ENCODE data around the gene HIC2. TPM values are rescaled to one million over a fixed set of nuclear protein-coding genes. Genes with fewer than 3 reads are reported as not detected.
"Not testable (repeated sequence)": the region's sequence is repeated elsewhere in the genome, so short reads cannot be mapped to it uniquely, and the experiment has no call there.

The HIC2 gene
- total RNA-seq, 4 donors from 2014 or later, result 4.7 to 7.7 (median 6.5) TPM

- H3K27me3 ChIP-seq; H3K9me3 ChIP-seq; H3K27ac ChIP-seq; H3K4me1 ChIP-seq; intact Hi-C loops (cut with DNase I); H3K36me3 ChIP-seq: not testable (repeated sequence)
- no CpG with 5 or more reads among the region's 60 CpGs for WGBS, 2 donors
- peak; percentile 93 to 95 for DNase-seq
- peak overlapping the region in 1 of 3 donors; percentile 21 for H3K4me3 ChIP-seq (replicated peaks in 1 of 3)
These were observed 51.3 kb downstream of the HIC2 start for GRCh38 chr22:21468194-21469096.

- H3K4me1 ChIP-seq; intact Hi-C loops (cut with DNase I); H3K36me3 ChIP-seq; H3K27ac ChIP-seq; H3K27me3 ChIP-seq; H3K9me3 ChIP-seq; H3K4me3 ChIP-seq (replicated peaks in 1 of 3): not testable (repeated sequence)
- no CpG with 5 or more reads among the region's 87 CpGs for WGBS, 2 donors
- DNase-seq, result peak in 1 of 2 donors; percentile 31
These were observed 52.2 kb downstream of the HIC2 start for GRCh38 chr22:21469097-21469994.

- DNase-seq; H3K4me1 ChIP-seq; H3K27me3 ChIP-seq; H3K36me3 ChIP-seq; H3K27ac ChIP-seq; H3K9me3 ChIP-seq; H3K4me3 ChIP-seq (replicated peaks in 1 of 3); intact Hi-C loops (cut with DNase I): not testable (repeated sequence)
- WGBS, 2 donors, result no CpG with 5 or more reads among the region's 11 CpGs
These were observed 55.8 kb downstream of the HIC2 start for GRCh38 chr22:21472984-21473383.

GRCh38 chr22:21473664-21474063 is 56.5 kb downstream of the HIC2 start:
- H3K27me3 ChIP-seq; intact Hi-C loops (cut with DNase I); H3K9me3 ChIP-seq; H3K4me3 ChIP-seq (replicated peaks in 1 of 3); DNase-seq; H3K27ac ChIP-seq; H3K4me1 ChIP-seq; H3K36me3 ChIP-seq: not testable (repeated sequence)
- no CpG with 5 or more reads among the region's 13 CpGs for WGBS, 2 donors

GRCh38 chr22:21484039-21484438 is 66.9 kb downstream of the HIC2 start:
- H3K36me3 ChIP-seq; H3K4me3 ChIP-seq (replicated peaks in 1 of 3): not testable (repeated sequence)

GRCh38 chr22:21487723-21488122 is 70.6 kb downstream of the HIC2 start:
- H3K9me3 ChIP-seq; intact Hi-C loops (cut with DNase I); DNase-seq; H3K27me3 ChIP-seq; H3K27ac ChIP-seq; H3K4me1 ChIP-seq; H3K4me3 ChIP-seq (replicated peaks in 1 of 3); H3K36me3 ChIP-seq: not testable (repeated sequence)
- no CpG with 5 or more reads among the region's 17 CpGs for WGBS, 2 donors

More at GRCh38 chr22:21484039-21484438, 66.9 kb downstream of the HIC2 start:
- DNase-seq; intact Hi-C loops (cut with DNase I); H3K9me3 ChIP-seq; H3K4me1 ChIP-seq; H3K27me3 ChIP-seq; H3K27ac ChIP-seq: not testable (repeated sequence)
- WGBS, 2 donors, result 73% methylated on average over 5 of the region's 14 CpGs; no CpG with 5 or more reads in 1 of the 2 donors

- H3K4me3 ChIP-seq (replicated peaks in 1 of 3); intact Hi-C loops (cut with DNase I); H3K27me3 ChIP-seq; H3K36me3 ChIP-seq; H3K4me1 ChIP-seq; H3K27ac ChIP-seq; H3K9me3 ChIP-seq: not testable (repeated sequence)
- WGBS, 2 donors, result no CpG with 5 or more reads among the region's 11 CpGs
- peak; percentile 20 to 35 for DNase-seq
These were observed 72.0 kb downstream of the HIC2 start for GRCh38 chr22:21489149-21489680.

GRCh38 chr22:21490556-21490955 is 73.4 kb downstream of the HIC2 start:
- intact Hi-C loops (cut with DNase I); DNase-seq: not testable (repeated sequence)

GRCh38 chr22:21492271-21492670 is 75.1 kb downstream of the HIC2 start:
- H3K4me3 ChIP-seq (replicated peaks in 1 of 3); intact Hi-C loops (cut with DNase I); H3K9me3 ChIP-seq; H3K27ac ChIP-seq; DNase-seq; H3K27me3 ChIP-seq; H3K4me1 ChIP-seq; H3K36me3 ChIP-seq: not testable (repeated sequence)
- WGBS, 2 donors, result no CpG with 5 or more reads among the region's 8 CpGs

More at GRCh38 chr22:21490556-21490955, 73.4 kb downstream of the HIC2 start:
- H3K27me3 ChIP-seq; H3K36me3 ChIP-seq; H3K27ac ChIP-seq; H3K4me1 ChIP-seq; H3K9me3 ChIP-seq; H3K4me3 ChIP-seq (replicated peaks in 1 of 3): not testable (repeated sequence)
- no CpG with 5 or more reads among the region's 6 CpGs for WGBS, 2 donors

- H3K27ac ChIP-seq; H3K9me3 ChIP-seq; DNase-seq; H3K4me3 ChIP-seq (replicated peaks in 1 of 3); H3K27me3 ChIP-seq; H3K4me1 ChIP-seq; intact Hi-C loops (cut with DNase I); H3K36me3 ChIP-seq: not testable (repeated sequence)
- WGBS, 2 donors, result no CpG with 5 or more reads among the region's 23 CpGs
These were observed 76.9 kb downstream of the HIC2 start for GRCh38 chr22:21493789-21494782.

GRCh38 chr22:21497984-21498383 is 80.8 kb downstream of the HIC2 start:
- no CpG with 5 or more reads among the region's 4 CpGs for WGBS, 2 donors
- DNase-seq, H3K9me3 ChIP-seq: not testable (repeated sequence)

More at GRCh38 chr22:21497984-21498383, 80.8 kb downstream of the HIC2 start:
- H3K4me3 ChIP-seq (replicated peaks in 1 of 3); intact Hi-C loops (cut with DNase I); H3K4me1 ChIP-seq; H3K36me3 ChIP-seq; H3K27ac ChIP-seq; H3K27me3 ChIP-seq: not testable (repeated sequence)
